NCI-H524 treated with DMSO at 0.1 percent for 48 hours (cell line): ENCODE data around the gene UBE2E2.

Experiments used
- DNase-seq: peaks from one replicate; lab custom pipeline; 2025; lab: John Stamatoyannopoulos, UW

UBE2E2 gene

DNA sequence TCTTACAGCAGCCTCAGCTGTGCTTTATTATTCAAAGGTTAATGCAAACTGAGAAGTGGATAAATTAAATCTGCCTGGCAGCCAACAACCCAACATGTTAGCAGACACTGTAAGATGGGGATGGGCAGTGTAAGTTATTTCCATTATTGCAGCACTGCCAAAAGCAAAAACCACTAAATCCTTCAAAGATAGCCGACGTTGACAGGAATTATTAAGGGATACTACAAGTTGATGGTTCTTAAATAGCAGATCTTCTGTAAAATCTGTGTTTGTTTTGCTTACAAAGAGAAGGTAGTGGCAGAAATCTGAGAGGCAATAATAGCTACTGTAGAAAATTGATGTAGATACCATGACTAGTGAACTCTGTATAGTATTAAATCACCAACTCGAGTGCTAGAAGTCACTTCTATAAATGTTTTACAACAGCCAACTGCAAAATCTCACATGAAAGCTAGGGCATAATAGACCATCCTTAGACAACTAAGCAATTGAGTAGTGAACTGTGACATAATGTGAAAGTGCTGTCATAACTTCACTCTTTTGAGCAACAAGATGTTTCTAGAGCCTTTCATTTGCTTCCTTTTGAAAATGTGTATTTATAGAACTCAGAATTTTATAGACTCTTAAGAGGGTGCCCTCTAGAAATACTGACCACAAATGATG is 278.6 kb downstream of the UBE2E2 start:
- no peak for DNase-seq

DNA sequence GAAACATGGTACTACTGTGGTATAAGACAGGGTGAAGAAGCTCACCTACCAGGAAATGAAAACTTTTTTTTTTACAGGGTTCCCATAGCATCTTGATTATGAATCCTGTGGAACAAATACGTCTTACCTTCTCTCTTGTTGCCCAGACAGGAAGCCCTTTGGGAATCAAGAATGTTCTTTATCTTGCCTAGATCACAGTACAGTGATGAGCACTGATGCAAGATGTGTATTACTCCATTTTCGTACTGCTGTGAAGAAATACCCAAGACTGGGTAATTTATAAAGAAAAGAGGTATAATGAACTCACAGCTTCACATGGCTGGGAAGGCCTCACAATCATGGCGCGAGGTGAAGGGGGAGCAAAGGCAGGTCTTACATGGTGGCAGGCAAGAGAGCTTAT is 281.3 kb downstream of the UBE2E2 start:
- DNase-seq: no peak

DNA sequence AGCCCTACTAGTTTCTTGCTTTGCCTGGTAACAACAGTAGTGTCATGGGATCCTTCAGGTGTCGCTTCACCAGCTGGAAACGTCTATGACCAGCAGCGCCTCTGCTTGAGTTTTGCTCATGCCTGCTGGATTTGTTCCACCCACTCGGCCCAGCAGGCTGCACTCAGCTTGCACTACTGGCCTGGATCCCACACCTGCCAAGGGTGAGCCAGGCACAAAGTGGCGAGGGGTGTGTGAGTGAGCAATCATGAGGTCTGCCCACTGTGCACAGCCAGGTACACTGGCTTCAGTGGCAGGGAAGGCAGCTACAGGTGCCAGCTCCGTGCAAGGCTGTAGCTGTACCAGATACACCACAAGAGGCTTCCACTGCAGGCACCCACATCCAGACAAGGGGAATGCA is 282.8 kb downstream of the UBE2E2 start:
- no peak for DNase-seq

DNA sequence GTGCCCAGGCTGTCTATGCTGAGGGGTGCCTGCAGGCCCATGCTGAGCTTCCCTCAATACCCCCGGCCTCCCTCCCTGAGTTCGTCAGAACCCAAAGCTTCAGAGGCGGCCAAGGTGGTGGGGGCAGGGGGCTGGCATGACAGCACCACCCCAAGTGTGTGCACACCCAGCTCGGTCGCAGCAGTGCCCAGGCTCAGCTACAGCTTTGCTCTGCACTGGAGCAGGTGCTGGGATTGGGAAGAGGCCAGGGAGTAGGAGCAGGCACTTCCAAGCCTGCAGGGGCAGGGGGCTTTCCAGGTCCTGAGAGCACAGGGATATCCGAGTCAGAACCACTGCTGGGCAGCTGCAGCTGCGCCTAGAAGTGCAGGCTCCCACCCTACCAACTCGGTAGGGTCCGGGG is 283.9 kb downstream of the UBE2E2 start:
- no peak for DNase-seq

DNA sequence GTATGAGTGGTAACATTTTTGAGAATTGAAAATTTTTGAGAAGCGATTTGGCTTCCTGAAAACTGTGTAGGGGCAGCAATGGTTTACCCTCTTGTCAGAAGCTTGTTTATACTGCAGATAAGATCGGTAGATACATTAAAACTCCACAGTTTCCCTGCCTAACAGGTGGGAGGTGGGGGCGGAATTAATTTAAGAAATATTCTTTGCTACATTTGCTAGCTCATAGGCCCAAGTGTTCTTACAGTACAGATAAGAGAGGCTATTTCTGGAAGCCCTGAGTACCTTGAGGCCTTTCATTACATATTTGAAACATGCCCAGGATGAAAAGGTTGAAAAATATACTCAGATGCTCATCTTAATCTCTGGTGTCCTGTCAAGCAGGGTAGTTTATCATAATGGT is 285.5 kb downstream of the UBE2E2 start:
- no peak for DNase-seq

DNA sequence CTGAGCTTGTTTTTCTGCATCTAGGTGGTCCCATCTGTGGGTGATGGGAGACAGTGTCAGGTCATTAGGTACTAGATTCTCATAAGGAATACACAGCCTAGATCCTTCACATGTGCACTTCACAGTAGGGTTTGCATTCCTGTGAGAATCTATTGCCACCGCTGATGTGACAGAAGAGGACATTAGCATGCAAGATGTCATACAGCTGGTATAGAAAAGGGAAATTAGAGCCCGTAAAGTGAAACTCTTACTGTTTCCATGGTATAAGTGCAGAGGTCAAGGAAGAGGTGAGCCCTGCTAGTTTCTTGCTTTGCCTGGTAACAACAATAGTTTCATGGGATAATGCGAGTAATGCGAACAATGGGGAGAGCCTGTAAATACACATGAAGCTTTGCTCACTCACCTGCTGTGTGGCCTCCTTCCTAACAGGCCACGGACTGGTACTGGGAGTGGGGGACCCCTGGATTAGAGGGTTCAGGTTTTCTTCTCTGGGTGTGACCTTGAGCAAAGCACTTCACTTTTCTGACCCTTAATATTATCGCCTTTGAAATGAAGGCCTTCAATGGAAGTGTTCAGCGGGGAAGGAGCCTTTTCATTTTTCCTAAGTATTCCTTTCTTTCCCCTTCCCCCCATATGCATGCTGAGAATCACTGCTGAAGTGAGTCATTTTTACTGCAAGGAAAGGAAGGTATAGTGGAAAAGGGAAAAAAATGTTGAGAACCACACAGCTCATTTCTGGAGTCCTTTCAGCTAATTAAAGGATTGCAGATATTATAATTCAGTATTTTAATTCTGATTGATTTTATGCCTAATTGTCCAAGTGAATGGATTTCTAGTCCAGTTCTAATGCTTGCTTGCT is 286.4 kb downstream of the UBE2E2 start:
- DNase-seq: no peak

DNA sequence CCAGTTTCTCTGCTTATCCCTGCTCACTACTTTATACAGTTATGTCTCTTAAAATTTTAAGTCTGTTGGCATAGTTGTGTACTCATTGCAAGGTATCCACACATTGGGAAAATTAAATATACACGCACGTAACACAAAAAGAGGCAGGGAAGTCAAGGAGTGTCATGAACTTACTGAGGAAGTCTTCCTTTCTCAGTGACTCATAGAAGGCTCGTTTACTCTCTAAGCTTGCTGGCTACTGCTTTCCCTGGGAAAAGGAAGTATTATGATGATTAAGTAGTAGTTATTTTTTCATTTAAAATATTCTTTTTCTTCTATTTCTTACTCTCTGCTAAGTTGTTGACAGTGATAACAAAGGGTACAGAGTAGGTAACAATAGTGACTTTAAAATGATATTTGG is 287.3 kb downstream of the UBE2E2 start:
- no peak for DNase-seq

DNA sequence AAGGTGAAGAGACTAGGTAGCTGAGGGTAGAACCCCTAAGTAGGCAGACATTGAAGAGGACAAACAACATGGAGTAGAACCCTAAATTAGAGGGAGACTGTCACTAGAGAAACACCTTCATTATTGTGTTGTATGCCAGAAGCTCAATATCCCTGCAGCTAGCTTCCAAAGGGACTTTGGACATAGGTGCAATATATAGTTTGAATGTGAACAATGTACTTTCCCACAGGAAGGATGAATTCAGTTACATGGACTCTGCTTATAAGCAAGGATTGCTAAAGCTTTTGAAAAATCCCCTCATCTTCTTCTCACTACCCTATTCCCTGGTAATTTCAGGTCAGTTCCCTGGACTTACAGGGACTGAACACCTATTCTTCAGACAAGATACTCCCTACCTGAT is 288.9 kb downstream of the UBE2E2 start:
- DNase-seq: no peak

DNA sequence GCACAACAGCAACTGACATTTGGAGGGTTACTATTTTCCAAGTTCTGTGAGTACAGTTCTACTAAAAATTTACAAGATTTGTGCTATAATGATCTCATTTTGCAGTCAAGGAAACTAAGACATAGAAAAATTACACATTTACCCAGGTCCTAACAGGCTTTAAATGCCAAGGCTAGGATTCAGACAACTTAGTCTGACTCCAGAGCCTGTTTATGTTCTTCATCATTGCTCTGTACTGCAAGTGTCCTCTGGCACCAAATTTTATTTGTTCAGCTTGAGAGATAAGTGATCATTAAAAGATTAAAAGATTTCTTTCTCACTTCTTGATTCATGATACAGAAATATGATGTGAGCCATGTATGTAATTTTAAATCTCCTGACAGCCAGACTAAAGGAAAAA is 290.8 kb downstream of the UBE2E2 start:
- DNase-seq: no peak

DNA sequence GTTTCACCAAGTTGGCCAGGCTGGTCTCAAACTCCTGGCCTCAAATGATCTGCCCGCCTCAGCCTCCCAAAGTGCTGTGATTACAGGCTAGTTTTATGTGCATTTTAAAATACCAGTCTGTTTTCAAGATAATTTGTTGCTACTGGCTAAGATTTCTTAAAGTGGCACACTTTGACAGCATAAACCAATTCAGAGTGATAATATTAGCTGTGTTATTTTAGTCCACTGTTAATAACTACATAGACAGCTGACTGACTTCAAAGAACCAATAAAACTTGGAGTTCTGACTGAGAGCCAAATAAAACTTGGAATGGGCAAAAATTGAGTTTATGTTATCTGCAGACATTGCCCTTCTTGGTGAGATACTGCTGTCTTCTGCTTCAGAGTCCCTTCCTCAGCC is 291.8 kb downstream of the UBE2E2 start:
- no peak for DNase-seq

DNA sequence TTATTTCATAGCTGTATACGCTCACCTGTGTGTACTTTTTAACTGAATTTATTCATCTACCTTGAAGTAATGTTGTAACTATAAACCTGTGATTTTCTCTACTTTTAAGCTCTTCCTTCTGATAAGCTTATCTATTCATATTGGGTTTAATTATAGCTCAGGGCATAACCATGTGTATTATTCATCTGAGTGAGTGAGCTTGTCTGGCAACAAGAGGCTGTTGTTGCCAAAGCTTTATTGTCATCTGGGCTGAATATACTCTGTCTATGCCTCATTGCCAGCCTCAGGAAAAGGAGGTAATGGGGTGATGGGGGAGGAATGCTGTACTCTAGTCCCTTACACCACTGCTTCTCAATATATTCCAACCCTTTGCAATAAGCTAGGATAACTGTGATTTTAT is 292.4 kb downstream of the UBE2E2 start:
- no peak for DNase-seq

DNA sequence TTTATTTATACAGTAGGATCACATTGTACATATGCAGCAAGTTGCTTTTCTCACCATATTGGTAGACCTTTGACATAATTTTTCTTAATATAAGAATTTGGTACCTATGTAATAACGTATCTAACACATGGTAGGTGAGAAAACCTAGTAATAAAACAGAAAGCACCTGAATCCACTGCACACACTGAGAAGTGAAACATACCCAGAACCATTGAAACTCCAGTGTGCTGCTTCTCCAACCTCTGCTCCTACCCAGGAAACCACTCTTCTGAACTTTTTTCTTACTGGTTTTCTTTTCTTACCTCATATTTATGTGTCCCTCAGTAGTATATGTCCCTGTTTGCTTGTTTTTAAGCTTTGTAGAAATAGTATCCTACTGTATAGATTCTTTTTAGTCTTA is 293.0 kb downstream of the UBE2E2 start:
- no peak for DNase-seq

DNA sequence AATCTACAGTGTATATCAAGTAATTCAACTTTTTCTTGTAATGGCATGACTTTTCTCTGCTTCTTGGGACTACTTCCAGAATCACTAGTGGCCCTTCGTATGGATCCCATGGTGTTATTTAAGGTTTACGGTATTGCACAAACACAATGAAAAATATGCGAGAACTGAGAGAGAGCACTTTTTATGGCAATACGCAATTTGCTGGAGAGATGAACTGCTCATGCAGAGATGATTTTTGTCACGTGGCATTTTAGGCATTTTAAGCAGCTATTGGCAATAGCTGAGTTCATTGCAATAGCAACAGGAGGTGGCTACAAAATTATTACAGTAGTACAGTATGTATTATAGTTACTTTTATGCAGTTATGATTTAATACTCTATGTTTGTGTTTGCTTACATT is 294.0 kb downstream of the UBE2E2 start:
- no peak for DNase-seq

DNA sequence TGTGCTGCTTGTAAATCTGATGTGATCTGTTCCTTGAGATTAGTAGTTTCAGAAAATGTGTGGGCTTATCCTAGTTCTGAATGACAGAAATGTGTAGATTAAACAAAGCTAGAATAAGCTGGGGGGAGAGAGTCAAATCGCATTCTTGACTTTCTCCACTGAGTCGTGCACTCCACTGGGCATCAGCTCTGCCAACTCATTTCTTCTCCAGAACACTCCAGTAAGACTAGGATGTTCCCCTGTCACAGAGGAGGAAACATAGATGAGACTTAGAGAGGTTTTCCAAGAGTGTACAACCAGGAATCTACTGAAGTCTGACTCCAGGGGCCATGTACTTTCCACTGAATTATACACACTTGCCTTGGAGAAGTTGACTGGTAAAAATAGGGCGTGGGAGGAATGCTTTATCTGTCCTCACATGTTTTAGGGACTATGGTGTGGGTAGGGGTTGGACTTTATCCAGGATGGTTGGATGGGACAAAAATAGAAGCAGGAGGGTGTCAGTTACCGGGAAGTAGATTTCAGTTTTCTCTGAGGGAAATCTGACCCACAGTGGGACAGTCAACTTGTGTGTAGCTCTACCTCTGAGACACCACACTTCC is 298.2 kb downstream of the UBE2E2 start:
- no peak for DNase-seq

DNA sequence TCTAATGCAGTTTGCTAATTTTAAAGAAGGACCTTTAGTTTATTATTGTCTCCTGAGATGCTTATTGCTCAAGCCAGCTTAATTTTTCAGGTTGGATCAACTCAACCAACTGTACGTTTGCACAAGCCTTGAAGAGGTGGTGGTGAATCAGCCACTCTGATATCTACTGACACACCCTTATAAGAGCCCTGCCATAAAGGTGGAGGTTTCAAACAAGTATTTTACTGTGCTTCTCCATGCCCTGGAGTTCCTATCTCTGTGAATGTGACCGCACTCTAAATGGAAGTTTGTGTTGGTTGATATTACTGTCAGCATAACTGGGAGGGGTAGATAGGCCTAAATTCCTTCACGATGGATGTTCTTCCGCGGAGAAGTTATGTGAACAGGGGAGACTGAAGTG is 305.3 kb downstream of the UBE2E2 start:
- DNase-seq: no peak

DNA sequence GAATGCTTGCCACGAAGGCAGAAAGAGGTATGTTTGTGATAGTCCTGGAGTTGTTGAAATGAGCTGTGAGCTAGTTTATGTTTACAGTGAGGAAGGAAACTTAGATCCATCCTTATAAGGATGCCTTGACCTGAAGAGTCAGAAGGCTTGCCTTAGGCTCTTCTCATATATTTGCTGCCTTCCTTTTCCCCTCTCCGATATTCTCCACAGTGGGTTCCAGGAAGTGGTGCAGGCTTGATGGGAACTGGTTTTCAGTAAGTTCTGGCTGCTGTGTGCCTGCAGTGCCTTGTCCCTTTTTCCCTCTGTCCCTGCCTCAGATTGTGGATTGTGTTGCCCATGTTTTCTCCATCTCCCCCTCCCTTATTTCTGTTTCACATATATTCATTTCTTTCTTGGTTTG is 315.3 kb downstream of the UBE2E2 start:
- DNase-seq: no peak

DNA sequence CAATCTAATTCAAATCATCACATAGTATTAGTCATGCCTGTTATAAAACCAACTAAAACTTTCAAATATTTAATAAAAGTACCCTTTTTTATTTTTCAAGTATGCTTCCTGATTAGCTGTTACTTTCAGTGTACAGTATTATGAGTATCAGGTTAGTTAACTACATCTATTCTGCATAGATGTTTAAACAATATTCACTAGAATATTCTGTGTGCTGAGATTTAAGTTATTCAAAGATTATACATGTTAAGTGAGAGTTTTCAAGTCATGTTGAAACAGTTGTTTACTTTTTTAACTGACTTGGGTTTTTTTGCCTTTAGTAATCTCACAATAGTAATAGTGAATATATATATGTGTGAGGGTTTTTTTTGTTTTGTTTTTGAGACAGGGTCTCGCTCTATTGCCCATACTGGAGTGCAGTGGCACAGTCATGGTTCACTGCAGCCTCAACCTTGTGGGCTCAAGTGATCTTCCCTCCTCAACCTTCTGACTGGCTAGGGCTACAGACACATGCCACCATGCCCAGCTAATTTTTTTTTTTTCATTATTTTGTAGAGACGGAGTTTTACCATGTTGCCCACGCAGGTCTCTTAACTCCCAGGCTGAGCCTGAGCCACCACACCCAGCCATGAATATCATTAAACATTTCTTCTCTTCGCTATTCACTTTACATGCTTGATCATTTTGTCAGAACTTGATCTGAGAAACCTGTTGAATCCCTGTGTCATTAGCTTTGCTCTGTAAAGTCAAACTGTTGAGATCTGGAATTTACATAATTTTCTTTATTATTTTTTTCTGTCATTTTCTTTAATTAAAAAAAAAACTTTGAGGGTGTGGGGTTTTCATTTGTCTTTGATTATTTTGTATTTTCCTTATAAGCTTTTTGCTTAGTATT is 316.4 kb downstream of the UBE2E2 start:
- no peak for DNase-seq

DNA sequence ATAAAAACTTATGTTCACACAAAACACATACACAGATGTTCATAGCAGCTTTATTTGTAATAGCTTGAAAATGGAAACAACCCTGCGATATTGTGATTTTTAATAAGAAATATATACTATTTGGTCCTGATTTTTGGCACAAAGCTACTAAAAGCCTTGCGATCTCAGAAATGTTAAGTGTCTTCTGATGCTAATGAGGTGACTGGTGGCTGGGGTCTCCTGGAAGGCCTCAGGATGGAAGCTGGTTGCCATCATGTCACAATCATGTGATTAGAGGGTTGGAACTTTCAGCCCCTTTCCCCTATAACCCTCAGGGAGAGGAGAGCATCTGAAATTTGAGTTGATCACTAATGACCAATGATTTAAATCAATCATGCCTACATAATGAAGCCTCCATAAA is 324.2 kb downstream of the UBE2E2 start:
- DNase-seq: no peak

DNA sequence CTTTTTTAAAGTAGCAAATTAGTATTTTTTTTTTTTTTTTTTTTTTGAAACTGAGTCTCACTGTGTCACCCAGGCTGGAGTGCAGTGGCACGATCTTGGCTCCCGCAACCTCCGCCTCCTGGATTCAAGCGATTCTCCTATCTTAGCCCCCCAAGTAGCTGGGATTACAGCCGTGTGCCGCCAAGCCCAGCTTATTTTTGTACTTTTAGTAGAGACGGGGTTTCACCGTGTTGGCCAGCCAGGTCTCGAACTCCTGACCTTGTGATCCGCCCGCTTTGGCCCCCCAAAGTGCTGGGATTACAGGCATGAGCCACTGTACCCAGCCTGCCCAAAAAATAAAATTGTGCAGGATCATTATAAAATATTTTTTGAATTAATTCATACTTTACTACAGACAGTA is 330.5 kb downstream of the UBE2E2 start:
- no peak for DNase-seq

DNA sequence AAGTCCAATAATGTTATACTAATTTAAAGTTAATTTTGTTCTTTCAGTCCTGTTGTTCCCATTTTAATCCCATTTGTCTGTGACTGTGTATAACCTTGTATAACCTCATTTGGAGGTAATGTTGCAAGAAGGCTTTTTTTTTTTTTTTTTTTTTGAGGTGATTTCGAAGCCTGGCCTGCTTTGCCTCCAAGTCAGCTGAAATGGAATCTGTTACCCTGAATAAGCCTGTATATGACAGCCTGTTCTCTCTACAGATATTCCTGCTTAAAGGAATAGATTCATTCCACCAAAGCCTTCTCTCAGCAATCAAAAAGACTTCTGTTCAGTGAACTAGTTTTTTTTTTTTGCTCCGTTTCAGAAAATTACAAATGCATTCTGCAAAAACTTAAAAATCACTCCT is 330.9 kb downstream of the UBE2E2 start:
- no peak for DNase-seq

DNA sequence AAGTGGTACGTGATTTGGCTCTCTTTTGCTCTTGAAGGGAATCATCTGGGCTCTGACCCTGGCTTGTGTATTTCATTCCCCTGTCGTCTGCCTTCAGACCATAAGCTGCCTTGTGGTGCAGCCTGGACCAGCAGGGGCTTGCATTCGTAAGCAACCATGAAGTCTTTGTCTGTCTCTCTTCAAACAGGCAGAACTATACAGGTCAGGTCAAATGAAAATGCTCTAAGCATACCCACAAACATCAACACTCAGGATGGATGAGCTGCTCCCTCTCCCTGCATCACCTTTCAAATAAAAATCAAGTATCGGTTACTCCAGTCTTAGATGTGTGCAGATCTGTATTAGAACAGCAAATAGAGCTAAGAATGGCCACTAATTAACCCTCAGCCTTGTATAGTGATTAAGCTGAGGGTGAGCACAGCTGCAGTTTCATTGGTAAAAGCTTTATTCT is 334.0 kb downstream of the UBE2E2 start:
- no peak for DNase-seq

DNA sequence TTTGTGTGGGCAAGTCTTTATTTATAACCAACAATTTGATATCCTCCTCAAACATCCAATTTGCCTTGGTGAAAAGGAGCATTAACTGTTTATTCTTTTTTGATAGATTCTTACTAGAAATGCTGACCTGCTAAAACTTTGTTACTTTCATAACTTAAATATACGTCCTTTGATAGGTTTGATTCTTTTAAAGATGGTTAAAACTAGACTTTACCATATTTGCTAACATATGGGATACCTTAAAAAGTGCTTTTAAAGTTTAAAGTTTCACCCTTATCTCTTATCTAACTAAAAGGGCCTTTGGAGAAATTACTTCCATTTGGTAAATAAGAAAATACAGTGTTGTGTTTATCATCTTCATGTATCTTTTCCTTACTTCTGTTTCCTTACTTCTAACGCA is 336.1 kb downstream of the UBE2E2 start:
- DNase-seq: no peak
